Esophagus squamous epithelium (tissue), 5 donors: ENCODE data around the gene DLX1. TPM values are rescaled to one million over a fixed set of nuclear protein-coding genes. Genes with fewer than 3 reads are reported as not detected.

Experiments
- DNase-seq: peaks from one replicate; lab custom pipeline; 2025; lab: John Stamatoyannopoulos, UW
- H3K27ac ChIP-seq, 4 donors: fragments of 200-600 bp; sonication (generic); one replicate each; pipeline ENCODE4 v1.5.1; 2016 to 2019; ENCODE audit warnings: mild to moderate bottlenecking in 1 of 4
- H3K27me3 ChIP-seq, 4 donors: fragments of 200-600 bp; sonication (generic); 1 replicate in 3 of 4; 2 replicates in 1 of 4; pipeline versions ENCODE4 v1.5.1 to v1.6.0; 2017 to 2021; ENCODE audit warnings: antibody characterized with exemption in 1 of 4
- H3K36me3 ChIP-seq, 3 donors: fragments of 200-600 bp; sonication (generic); one replicate each; pipeline ENCODE4 v1.5.1; 2016 to 2019
- H3K4me1 ChIP-seq, 3 donors: fragments of 200-600 bp; sonication (generic); one replicate each; pipeline ENCODE4 v1.5.1; 2017 to 2019
- H3K4me3 ChIP-seq, 4 donors: fragments of 200-600 bp; sonication (generic); 1 replicate in 3 of 4; 2 replicates in 1 of 4; pipeline ENCODE4 v1.5.1; 2016 to 2019; ENCODE audit warnings: mild to moderate bottlenecking in 2 of 4, moderate library complexity in 1 of 4
- H3K9me3 ChIP-seq, 3 donors: fragments of 200-600 bp; sonication (generic); one replicate each; pipeline ENCODE4 v1.5.1; 2016 to 2019
- CTCF ChIP-seq, 6 experiments: fragments of 450-650 bp in 4 of 6; fragments of 200-600 bp in 2 of 6; sonication (generic) in 2 of 6; IDR thresholded peaks; one replicate each; pipeline ENCODE4 v1.5.1; 2016 to 2019; ENCODE audit warnings: antibody characterized with exemption in 6 of 6, mild to moderate bottlenecking in 4 of 6, moderate library complexity in 4 of 6
- POLR2A ChIP-seq, 4 donors: fragments of 450-650 bp; IDR thresholded peaks; one replicate each; pipeline ENCODE4 v1.6.1; 2017; ENCODE audit warnings: antibody characterized with exemption in 4 of 4, mild to moderate bottlenecking in 4 of 4, moderate library complexity in 3 of 4
- WGBS, 2 donors: methylation state at CpG; one replicate each; pipeline ENCODE4 v1.1.5; 2018; 5-methylcytosine and 5-hydroxymethylcytosine counted together
- intact Hi-C: fragments of 100-400 bp; cut with DNase I; formaldehyde crosslinking; loops from one replicate; pipeline ENCODE4 v1.15.0; 2022
- total RNA-seq, 4 donors: library from RNA; depleted of rRNA; stranded (reverse); fragments of >200 nt; gene quantifications; one replicate each; pipeline ENCODE4 v1.1.0, GENCODE V29; 2016
- donor health status: DM: yes; HTN: yes; CAD: no.

Gene DLX1
- total RNA-seq, 4 donors from 2014 or later, result not detected

GRCh38 chr2:172100080-172100934, 15.0 kb downstream of the DLX1 start:
- H3K4me3 ChIP-seq, result peak overlapping the region in 1 of 4 donors; percentile 68
- intact Hi-C loops, result loop anchor here (10.0 kb wide), 2 partner anchors 286 to 406 kb away; no protein-coding TSS in a partner anchor
- DNase-seq, result no peak
- H3K27me3 ChIP-seq, result peaks cover 61 to 100% (median 94%) of the 10 kb centered on the region in 4 donors
- H3K4me1 ChIP-seq, result peaks cover 62 to 88% (median 77%) of the 10 kb centered on the region in 3 donors
- no peak overlapping the region for H3K27ac ChIP-seq
- no peaks in the 10 kb centered on the region for H3K9me3 ChIP-seq
- 2 to 12% methylated on average over 8 to 20 of the region's 72 CpGs for WGBS, 2 donors
- TF ChIP-seq CTCF (IDR thresholded peaks at IDR 0.05) (no peak), POLR2A (IDR thresholded peaks at IDR 0.05) (no peak)
- H3K36me3 ChIP-seq, result no peaks in the 10 kb centered on the region

GRCh38 chr2:172100935-172101820, 15.9 kb downstream of the DLX1 start:
- H3K4me3 ChIP-seq, result peak overlapping the region in 2 of 4 donors; percentile 57 to 68
- H3K9me3 ChIP-seq, result no peaks in the 10 kb centered on the region
- peaks cover 53 to 87% (median 71%) of the 10 kb centered on the region in 3 donors for H3K4me1 ChIP-seq
- WGBS, 2 donors, result 3 to 9% methylated on average over 6 to 27 of the region's 54 CpGs
- H3K27ac ChIP-seq, result no peak overlapping the region
- no peak for DNase-seq
- no peaks in the 10 kb centered on the region for H3K36me3 ChIP-seq
- TF ChIP-seq POLR2A (IDR thresholded peaks at IDR 0.05), result no peak
- no peak for TF ChIP-seq CTCF (IDR thresholded peaks at IDR 0.05)
- intact Hi-C loops, result loop anchor here (10.0 kb wide), 2 partner anchors 286 to 406 kb away; no protein-coding TSS in a partner anchor
- H3K27me3 ChIP-seq, result peaks cover 60 to 100% (median 92%) of the 10 kb centered on the region in 4 donors

- Histone ChIP-seq H3K4me1 (peaks cover 46 to 87% (median 69%) of the 10 kb centered on the region in 3 donors), H3K4me3 (peak overlapping the region; percentile 27 to 68 (median 49)), H3K27ac (no peak overlapping the region), H3K36me3 (no peaks in the 10 kb centered on the region), H3K9me3 (no peaks in the 10 kb centered on the region), H3K27me3 (peaks cover 65 to 100% (median 90%) of the 10 kb centered on the region in 4 donors)
- intact Hi-C loops, result loop anchor here (10.0 kb wide), 2 partner anchors 287 to 407 kb away; no protein-coding TSS in a partner anchor
- 3 to 9% methylated on average over 9 to 10 of the region's 36 CpGs for WGBS, 2 donors
- TF ChIP-seq POLR2A (IDR thresholded peaks at IDR 0.05) (no peak), CTCF (IDR thresholded peaks at IDR 0.05) (no peak)
- DNase-seq, result no peak
Observed at GRCh38 chr2:172101821-172102390, 16.6 kb downstream of the DLX1 start.

GRCh38 chr2:172102391-172103359, 17.4 kb downstream of the DLX1 start, which contains the start of gene DLX2:
Gene DLX2 (minus strand): TSS chr2:172102900. CDS start chr2:172102538, 362 bp downstream.
- Histone ChIP-seq H3K4me3 (peak within 1 kb of the TSS; percentile 27 to 68 (median 49)), H3K36me3 (no peaks in the 10 kb centered on the region), H3K27ac (no peak within 1 kb of the TSS), H3K9me3 (no peaks in the 10 kb centered on the region), H3K27me3 (peaks cover 59 to 100% (median 88%) of the 10 kb centered on the region in 4 donors), H3K4me1 (peaks cover 42 to 81% (median 63%) of the 10 kb centered on the region in 3 donors)
- TF ChIP-seq CTCF (IDR thresholded peaks at IDR 0.05) (no peak), POLR2A (IDR thresholded peaks at IDR 0.05) (no peak)
- DNase-seq, result no peak
- WGBS, 2 donors, result 1 to 2% methylated on average over 13 to 22 of the region's 74 CpGs
- intact Hi-C loops, result loop anchor here (10.0 kb wide), 2 partner anchors 288 to 408 kb away; no protein-coding TSS in a partner anchor
